Mesendoderm (in vitro differentiated cells): Measurements from ENCODE around the gene ARAP1.

Source experiments
- DNase-seq: peaks from one replicate; pipeline ENCODE4 v3.0.0; 2013
- H2AK5ac ChIP-seq: 2 replicates; pipeline ENCODE4 v1.6.1; 2013; ENCODE audit warnings: low read length, inconsistent platforms
- H2BK120ac ChIP-seq: 2 replicates; pipeline ENCODE4 v1.6.1; 2013; ENCODE audit warnings: low read depth, mild to moderate bottlenecking, low read length, moderate library complexity, mixed read lengths
- H2BK15ac ChIP-seq: replicated peaks from 2 replicates; pipeline ENCODE4 v1.6.1; 2013; ENCODE audit warnings: low read depth, mild to moderate bottlenecking, moderate library complexity
- H2BK5ac ChIP-seq: 2 replicates; pipeline ENCODE4 v1.6.1; 2013; ENCODE audit warnings: low read length, inconsistent platforms
- H3K18ac ChIP-seq: 2 replicates; pipeline ENCODE4 v1.6.1; 2013; ENCODE audit warnings: mild to moderate bottlenecking, low read length, mixed read lengths
- H3K23ac ChIP-seq: one replicate; pipeline ENCODE4 v1.6.1; 2013; ENCODE audit warnings: low read length
- H3K27ac ChIP-seq: 2 replicates; pipeline ENCODE4 v1.5.1; 2013; ENCODE audit warnings: low read depth, mild to moderate bottlenecking, inconsistent platforms, low read length, moderate library complexity
- H3K27me3 ChIP-seq: 2 replicates; pipeline ENCODE4 v1.6.1; 2013; ENCODE audit warnings: low read length, control low read depth, mild to moderate bottlenecking, inconsistent platforms; ENCODE audit not compliant: insufficient read depth, poor library complexity
- H3K36me3 ChIP-seq: 2 replicates; pipeline ENCODE4 v1.6.1; 2013; ENCODE audit warnings: low read length, inconsistent platforms; ENCODE audit not compliant: control insufficient read depth, insufficient read depth
- H3K4ac ChIP-seq: one replicate; pipeline ENCODE4 v1.6.1; 2013; ENCODE audit warnings: low read depth, mild to moderate bottlenecking, low read length, moderate library complexity
- H3K4me1 ChIP-seq: 2 replicates; pipeline ENCODE4 v1.6.1; 2013; ENCODE audit warnings: low read depth, low read length, inconsistent platforms; ENCODE audit not compliant: control insufficient read depth
- H3K4me2 ChIP-seq: 2 replicates; pipeline ENCODE4 v1.6.1; 2013; ENCODE audit warnings: low read length
- H3K4me3 ChIP-seq: 2 replicates; pipeline ENCODE4 v1.5.1; 2013; ENCODE audit warnings: mild to moderate bottlenecking, low read length
- H3K56ac ChIP-seq: one replicate; pipeline ENCODE4 v1.6.1; 2013; ENCODE audit warnings: low read length
- H3K79me1 ChIP-seq: 2 replicates; pipeline ENCODE4 v1.6.1; 2013; ENCODE audit warnings: low read length, inconsistent platforms
- H3K79me2 ChIP-seq: 2 replicates; pipeline ENCODE4 v1.6.1; 2013; ENCODE audit warnings: mild to moderate bottlenecking, low read length; ENCODE audit not compliant: control insufficient read depth, insufficient read depth
- H3K9ac ChIP-seq: 2 replicates; pipeline ENCODE4 v1.6.1; 2013; ENCODE audit warnings: low read length, inconsistent platforms
- H4K5ac ChIP-seq: one replicate; pipeline ENCODE4 v1.6.1; 2013; ENCODE audit warnings: low read length
- H4K8ac ChIP-seq: one replicate; pipeline ENCODE4 v1.6.1; 2013; ENCODE audit warnings: low read depth, mild to moderate bottlenecking, control low read depth, low read length, moderate library complexity
- WGBS: extraction: QIAGEN DNeasy Blood & Tissue Kit; methylation state at CpG from one replicate; pipeline ENCODE4 v1.1.7; 2013; ENCODE audit warnings: low lambda C conversion rate, missing lambda C conversion rate; ENCODE audit not compliant: insufficient coverage; ENCODE audit errors: extremely low coverage; 5-methylcytosine and 5-hydroxymethylcytosine counted together

The ARAP1 gene

DNA sequence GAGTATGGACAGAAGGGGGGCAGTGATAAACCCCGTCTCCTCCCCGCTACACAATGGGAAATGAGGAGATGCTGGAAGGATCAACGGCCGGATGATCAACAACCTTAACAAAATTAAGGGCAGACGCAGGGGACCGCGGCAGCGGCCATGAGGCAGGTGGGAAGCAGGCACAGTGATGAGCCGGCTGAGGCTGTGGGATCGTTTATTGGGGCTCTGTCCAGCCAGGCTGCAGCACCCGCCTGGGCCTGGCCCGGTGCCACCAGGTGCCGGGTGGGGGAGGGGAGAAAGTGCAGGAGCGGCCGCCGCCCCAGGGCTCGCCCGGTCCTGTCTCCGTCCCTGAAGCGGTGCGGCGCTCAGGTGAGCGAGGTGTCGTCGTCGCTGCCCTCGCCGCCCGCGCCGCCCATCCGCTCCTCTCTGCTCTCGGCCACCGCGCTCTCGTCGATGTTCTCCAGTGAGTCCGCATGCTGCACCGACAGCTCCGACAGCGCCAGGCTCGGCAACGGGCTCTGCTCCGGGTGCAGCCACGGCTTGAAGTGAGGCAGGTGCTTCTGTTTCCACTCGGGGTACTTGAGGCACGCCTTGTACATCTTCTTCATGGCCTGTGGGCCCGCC lies 2.4 kb upstream of the ARAP1 start:
- Histone ChIP-seq H3K27me3 (no peaks in the 10 kb centered on the region), H3K56ac (no peak overlapping the region), H3K18ac (no peak overlapping the region), H4K5ac (no peak overlapping the region), H3K23ac (no peak overlapping the region), H3K4me2 (no peak overlapping the region), H2BK120ac (no peak overlapping the region), H4K8ac (no peak overlapping the region), H3K9ac (no peak overlapping the region), H2BK15ac (no peak overlapping the region), H3K79me2 (peaks cover 23% of the 10 kb centered on the region), H3K4me1 (peaks cover 8% of the 10 kb centered on the region), H3K27ac (no peak overlapping the region), H3K36me3 (no peaks in the 10 kb centered on the region), H3K79me1 (peaks cover 16% of the 10 kb centered on the region), H2BK5ac (no peak overlapping the region), H3K4ac (no peak overlapping the region), H3K4me3 (no peak overlapping the region), H2AK5ac (no peak overlapping the region)
- WGBS: no CpG with 5 or more reads among the region's 48 CpGs
- DNase-seq: no peak

GRCh38 chr11:72754149-72754543 lies 1.9 kb upstream of the ARAP1 start:
- Histone ChIP-seq H3K9ac (no peak overlapping the region), H3K4ac (no peak overlapping the region), H2BK15ac (no peak overlapping the region), H3K27me3 (no peaks in the 10 kb centered on the region), H3K56ac (no peak overlapping the region), H2BK120ac (no peak overlapping the region), H3K79me2 (peaks cover 25% of the 10 kb centered on the region), H3K23ac (no peak overlapping the region), H3K18ac (no peak overlapping the region), H3K4me1 (peaks cover 8% of the 10 kb centered on the region), H2AK5ac (no peak overlapping the region), H3K36me3 (no peaks in the 10 kb centered on the region), H3K4me2 (no peak overlapping the region), H2BK5ac (no peak overlapping the region), H3K4me3 (no peak overlapping the region), H3K27ac (no peak overlapping the region), H3K79me1 (peaks cover 19% of the 10 kb centered on the region), H4K5ac (no peak overlapping the region), H4K8ac (no peak overlapping the region)
- no peak for DNase-seq
- no CpG with 5 or more reads among the region's 8 CpGs for WGBS

GRCh38 chr11:72753341-72754148 lies 1.3 kb upstream of the ARAP1 start:
- no CpG with 5 or more reads among the region's 9 CpGs for WGBS
- no peak overlapping the region for H2BK15ac ChIP-seq
- H3K9ac ChIP-seq: no peak overlapping the region
- no peaks in the 10 kb centered on the region for H3K36me3 ChIP-seq
- no peaks in the 10 kb centered on the region for H3K27me3 ChIP-seq
- no peak for DNase-seq
- H3K79me1 ChIP-seq: peaks cover 23% of the 10 kb centered on the region
- H3K79me2 ChIP-seq: peaks cover 31% of the 10 kb centered on the region
- no peak overlapping the region for H4K5ac ChIP-seq
- no peak overlapping the region for H3K23ac ChIP-seq
- no peak overlapping the region for H3K18ac ChIP-seq
- H3K56ac ChIP-seq: no peak overlapping the region
- H3K4ac ChIP-seq: no peak overlapping the region
- no peak overlapping the region for H2AK5ac ChIP-seq
- no peak overlapping the region for H2BK5ac ChIP-seq
- H3K27ac ChIP-seq: no peak overlapping the region
- no peak overlapping the region for H4K8ac ChIP-seq
- H2BK120ac ChIP-seq: no peak overlapping the region
- peaks cover 8% of the 10 kb centered on the region for H3K4me1 ChIP-seq
- H3K4me2 ChIP-seq: no peak overlapping the region
- no peak overlapping the region for H3K4me3 ChIP-seq

DNA sequence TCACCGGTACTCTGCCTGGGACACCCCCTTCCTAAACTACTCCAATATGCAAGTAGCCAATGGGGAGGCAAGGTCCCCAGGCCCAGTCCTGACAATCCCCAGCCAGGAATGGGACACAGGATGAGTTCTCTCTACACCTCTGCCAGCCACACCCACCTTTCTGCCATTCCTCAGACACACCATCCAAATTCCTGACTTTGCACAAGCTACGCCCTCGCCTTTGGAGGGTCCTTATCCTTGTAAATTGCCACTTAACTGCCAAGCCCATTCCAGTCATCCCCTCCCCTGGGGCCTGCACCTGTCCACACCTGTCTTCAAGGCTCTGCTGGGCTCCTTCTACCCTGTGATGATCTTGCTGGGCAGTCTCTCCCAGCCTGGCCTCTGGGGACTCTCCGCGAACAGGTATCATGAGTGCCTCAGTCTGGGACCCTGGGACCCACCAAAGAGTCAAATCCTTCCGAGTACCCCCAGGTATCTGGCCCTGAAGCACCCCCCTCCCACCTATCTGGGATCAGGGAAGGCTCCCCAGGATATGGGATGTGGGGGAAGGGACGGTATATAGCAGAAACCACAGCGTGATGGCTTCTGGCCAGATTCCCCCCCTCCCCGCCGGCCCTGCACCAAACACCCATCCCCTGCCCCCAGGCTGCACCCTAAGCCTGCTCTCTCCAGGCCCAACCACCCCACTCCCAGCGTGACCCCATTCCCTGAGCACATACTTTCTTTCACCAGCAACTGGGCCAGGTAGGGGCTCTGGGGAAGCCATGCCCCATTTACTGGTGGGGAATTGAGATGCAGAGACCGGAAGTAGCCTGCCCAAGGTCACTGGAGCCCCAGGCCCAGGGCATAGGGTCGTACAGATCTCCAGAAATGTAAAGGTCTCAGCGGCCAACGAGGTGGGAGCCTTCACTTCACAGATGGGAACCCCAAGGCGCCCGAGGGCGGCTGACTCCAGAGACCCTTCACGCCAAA lies 806 bp downstream of the ARAP1 start:
- H2AK5ac ChIP-seq: peak overlapping the region; percentile 65
- H3K56ac ChIP-seq: peak overlapping the region; percentile 84
- H3K36me3 ChIP-seq: no peaks in the 10 kb centered on the region
- H3K4me3 ChIP-seq: peak overlapping the region; percentile 87
- H3K18ac ChIP-seq: peak overlapping the region; percentile 94
- H3K79me2 ChIP-seq: peaks cover 44% of the 10 kb centered on the region
- H3K4me1 ChIP-seq: peaks cover 12% of the 10 kb centered on the region
- H3K4me2 ChIP-seq: peak overlapping the region; percentile 92
- H4K8ac ChIP-seq: no peak overlapping the region
- peak overlapping the region; percentile 93 for H3K9ac ChIP-seq
- DNase-seq: no peak
- H3K23ac ChIP-seq: no peak overlapping the region
- H3K27ac ChIP-seq: peak overlapping the region; percentile 42
- peaks cover 34% of the 10 kb centered on the region for H3K79me1 ChIP-seq
- no CpG with 5 or more reads among the region's 19 CpGs for WGBS
- H2BK15ac ChIP-seq: no peak overlapping the region
- no peaks in the 10 kb centered on the region for H3K27me3 ChIP-seq
- peak overlapping the region; percentile 75 for H3K4ac ChIP-seq
- H2BK5ac ChIP-seq: peak overlapping the region; percentile 66
- no peak overlapping the region for H4K5ac ChIP-seq
- H2BK120ac ChIP-seq: peak overlapping the region; percentile 39

DNA sequence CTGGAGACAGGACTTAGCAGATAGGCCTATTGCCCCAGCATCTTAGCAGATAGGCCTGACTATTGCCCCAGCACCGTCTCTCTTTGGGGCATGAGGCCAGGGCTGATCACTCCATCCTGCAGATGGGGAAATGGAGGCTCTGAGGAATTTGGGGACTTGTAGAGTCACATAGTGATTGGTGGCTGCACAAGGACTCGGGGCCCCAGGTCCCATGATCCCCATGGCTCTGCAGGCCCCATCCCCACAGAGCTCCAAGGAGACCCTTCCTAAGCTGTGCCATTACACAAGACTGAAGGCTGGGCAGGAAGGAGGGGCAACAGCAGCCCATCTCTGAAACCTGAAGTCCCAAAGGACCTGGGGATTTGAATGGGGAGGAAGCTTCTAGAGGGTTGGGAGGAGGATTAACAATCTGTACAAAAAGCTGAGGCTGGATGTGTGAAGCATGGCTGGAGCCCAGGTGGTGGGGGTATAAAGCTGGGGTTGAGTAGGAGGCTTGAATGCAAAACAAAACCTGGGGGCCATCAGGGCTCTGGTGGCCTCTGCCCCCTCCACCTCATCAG lies 1.6 kb downstream of the ARAP1 start:
- H2BK120ac ChIP-seq: no peak overlapping the region
- H2AK5ac ChIP-seq: no peak overlapping the region
- no peak overlapping the region for H2BK15ac ChIP-seq
- H3K4me1 ChIP-seq: peaks cover 12% of the 10 kb centered on the region
- H3K4me3 ChIP-seq: no peak overlapping the region
- peak overlapping the region; percentile 84 for H3K56ac ChIP-seq
- no peak overlapping the region for H3K9ac ChIP-seq
- DNase-seq: no peak
- H3K27me3 ChIP-seq: no peaks in the 10 kb centered on the region
- H3K4ac ChIP-seq: no peak overlapping the region
- peaks cover 40% of the 10 kb centered on the region for H3K79me1 ChIP-seq
- no peak overlapping the region for H2BK5ac ChIP-seq
- no peak overlapping the region for H4K8ac ChIP-seq
- H4K5ac ChIP-seq: no peak overlapping the region
- H3K18ac ChIP-seq: no peak overlapping the region
- no peak overlapping the region for H3K4me2 ChIP-seq
- no peak overlapping the region for H3K27ac ChIP-seq
- H3K79me2 ChIP-seq: peaks cover 50% of the 10 kb centered on the region
- no CpG with 5 or more reads among the region's 2 CpGs for WGBS
- H3K36me3 ChIP-seq: no peaks in the 10 kb centered on the region
- H3K23ac ChIP-seq: no peak overlapping the region
